ENCODE data around the gene TAF6L. TPM values are rescaled to one million over a fixed set of nuclear protein-coding genes. Genes with fewer than 3 reads are reported as not detected.

Gene TAF6L
- total RNA-seq, 1 experiment from 2014 or later, result 37.7 TPM

GRCh38 chr11:62811659-62812058 lies 40.5 kb downstream of the TAF6L start:
- Histone ChIP-seq H3K4me2 (ENCODE audit: insufficient read depth, insufficient read length, low read length) (no peak overlapping the region), H3K14ac (ENCODE audit: insufficient read depth, low read length) (no peak overlapping the region), H2AFZ (ENCODE audit: low read length) (no peak overlapping the region), H3K79me1 (ENCODE audit: insufficient read depth, low read depth, low read length, poor library complexity, severe bottlenecking) (no peaks in the 10 kb centered on the region), H2AK5ac (ENCODE audit: insufficient read length, low read length) (no peak overlapping the region), H3K27me3 (ENCODE audit: insufficient read depth, low read length) (no peaks in the 10 kb centered on the region), H4K91ac (ENCODE audit: insufficient read length, low read depth, low read length) (no peak overlapping the region), H3K9me3 (ENCODE audit: control insufficient read depth, low read depth, low read length) (no peaks in the 10 kb centered on the region), H2BK12ac (ENCODE audit: insufficient read length, low read depth, low read length) (no peak overlapping the region), H3K23ac (ENCODE audit: insufficient read length, low read depth, low read length) (no peak overlapping the region), H2BK120ac (ENCODE audit: low read depth, low read length, poor library complexity, severe bottlenecking) (no peak overlapping the region), H3K27ac (ENCODE audit: insufficient read length, low read depth, low read length) (no peak overlapping the region), H3K4me1 (ENCODE audit: insufficient read depth, low read length) (no peaks in the 10 kb centered on the region), H2BK5ac (ENCODE audit: insufficient read length, low read length) (no peak overlapping the region), H3K18ac (ENCODE audit: insufficient read length, low read depth, low read length) (no peak overlapping the region), H3K79me2 (ENCODE audit: insufficient read depth, low read length) (no peaks in the 10 kb centered on the region), H3K56ac (ENCODE audit: insufficient read length, low read depth, low read length) (no peak overlapping the region), H2BK15ac (ENCODE audit: low read depth, low read length) (no peak overlapping the region), H4K8ac (replicated peaks; ENCODE audit: insufficient read length, low read depth, low read length) (no peak overlapping the region), H4K20me1 (ENCODE audit: control insufficient read depth, insufficient read depth, insufficient read length) (no peaks in the 10 kb centered on the region), H3K23me2 (ENCODE audit: insufficient read length, low read depth, low read length, poor library complexity, severe bottlenecking) (no peaks in the 10 kb centered on the region), H3T11ph (ENCODE audit: low read length) (no peak overlapping the region), H2BK20ac (ENCODE audit: low read depth, low read length, poor library complexity, severe bottlenecking) (no peak overlapping the region), H4K5ac (ENCODE audit: insufficient read length, low read depth, low read length) (no peak overlapping the region), H3K9ac (ENCODE audit: extremely low read depth, insufficient read length, low read length) (no peak overlapping the region), H3K4ac (ENCODE audit: low read depth, low read length) (no peak overlapping the region)
- WGBS (ENCODE audit: extremely low coverage, insufficient read length, low lambda C conversion rate), result no CpG with 5 or more reads among the region's 2 CpGs
- DNase-seq, result no peak
- no peaks in the 10 kb centered on the region for H3K9me3 Mint-ChIP-seq
- TF ChIP-seq, protein P1, sequence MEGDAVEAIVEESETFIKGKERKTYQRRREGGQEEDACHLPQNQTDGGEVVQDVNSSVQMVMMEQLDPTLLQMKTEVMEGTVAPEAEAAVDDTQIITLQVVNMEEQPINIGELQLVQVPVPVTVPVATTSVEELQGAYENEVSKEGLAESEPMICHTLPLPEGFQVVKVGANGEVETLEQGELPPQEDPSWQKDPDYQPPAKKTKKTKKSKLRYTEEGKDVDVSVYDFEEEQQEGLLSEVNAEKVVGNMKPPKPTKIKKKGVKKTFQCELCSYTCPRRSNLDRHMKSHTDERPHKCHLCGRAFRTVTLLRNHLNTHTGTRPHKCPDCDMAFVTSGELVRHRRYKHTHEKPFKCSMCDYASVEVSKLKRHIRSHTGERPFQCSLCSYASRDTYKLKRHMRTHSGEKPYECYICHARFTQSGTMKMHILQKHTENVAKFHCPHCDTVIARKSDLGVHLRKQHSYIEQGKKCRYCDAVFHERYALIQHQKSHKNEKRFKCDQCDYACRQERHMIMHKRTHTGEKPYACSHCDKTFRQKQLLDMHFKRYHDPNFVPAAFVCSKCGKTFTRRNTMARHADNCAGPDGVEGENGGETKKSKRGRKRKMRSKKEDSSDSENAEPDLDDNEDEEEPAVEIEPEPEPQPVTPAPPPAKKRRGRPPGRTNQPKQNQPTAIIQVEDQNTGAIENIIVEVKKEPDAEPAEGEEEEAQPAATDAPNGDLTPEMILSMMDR (conservative IDR thresholded peaks at IDR 0.05), result no peak
- no peaks in the 10 kb centered on the region for H3K27me3 Mint-ChIP-seq (ENCODE audit: low read depth)
- H3K27ac Mint-ChIP-seq, result no peak overlapping the region
- H3K4me3 Mint-ChIP-seq, result no peak overlapping the region
- H3K36me3 Mint-ChIP-seq (ENCODE audit: insufficient read depth in 1 of 3, low read depth in 3 of 3), result peaks cover 0 to 5% (median 3%) of the 10 kb centered on the region in 3 experiments; a peak in 3 of 7 replicates
- H3K4me1 Mint-ChIP-seq, result peaks cover 1 to 2% of the 10 kb centered on the region in 2 experiments
